ENCODE results near the gene PRPF40A. TPM values are rescaled to one million over a fixed set of nuclear protein-coding genes. Genes with fewer than 3 reads are reported as not detected.

Gene PRPF40A
- total and polyA plus RNA-seq, 9 of the 15 experiments (the other 6 are each of a cell fraction or from before 2014, with no cell fraction given), result 168 to 304 (median 264) TPM

DNA sequence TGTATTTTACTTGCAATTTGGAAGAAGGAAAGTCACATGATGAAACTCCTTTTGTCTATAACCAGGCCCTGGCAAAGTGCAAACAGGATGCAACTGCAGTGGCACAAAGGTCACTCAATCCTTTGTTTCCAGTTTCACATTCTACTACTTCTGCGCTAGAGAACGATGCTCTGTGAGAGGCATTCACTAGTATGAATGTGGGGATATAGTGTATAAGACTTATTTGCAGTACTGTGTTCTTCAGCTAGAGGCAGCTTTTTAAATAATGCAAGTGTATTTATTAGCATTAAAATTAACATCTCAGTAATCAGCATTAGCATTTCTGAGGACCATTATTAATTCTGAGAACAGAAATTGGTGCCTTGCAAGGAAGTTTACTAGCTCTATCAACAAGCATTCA lies 68.9 kb downstream of the PRPF40A start:
- H3K9ac ChIP-seq (ENCODE audit: insufficient read depth in 1 of 2, low read depth in 2 of 2, low read length in 2 of 2), result no peak overlapping the region
- ATAC-seq, result peak; percentile 60
- H3K4me1 ChIP-seq (replicated peaks in 1 of 2; ENCODE audit: control insufficient read depth in 2 of 2, insufficient read depth in 2 of 2, low read length in 2 of 2), result no peaks in the 10 kb centered on the region
- H3K36me3 ChIP-seq (ENCODE audit: control insufficient read depth, insufficient read depth, low read length), result peaks cover 19% of the 10 kb centered on the region; the same call in 2 of the 3 replicates
- ChIA-PET CTCF (ENCODE audit: low intra/inter-chr PET ratio) (no interaction called here), POLR2A (interaction anchor here (0.6 to 1.7 kb wide), 4 partner anchors 9 to 20 kb away, joined by 3 to 4 read pairs (median 3); no protein-coding TSS in a partner anchor)
- no peaks in the 10 kb centered on the region for H4K20me1 ChIP-seq (replicated peaks; ENCODE audit: control insufficient read depth, insufficient read depth, low read length)
- H2AFZ ChIP-seq (ENCODE audit: low read depth, low read length), result no peak overlapping the region
- H3K9me3 ChIP-seq (replicated peaks; ENCODE audit: control insufficient read depth, insufficient read depth, low read depth, low read length), result no peaks in the 10 kb centered on the region
- H3K27me3 ChIP-seq (ENCODE audit: control insufficient read depth in 2 of 2, insufficient read depth in 2 of 2, low read length in 2 of 2), result no peaks in the 10 kb centered on the region
- WGBS (ENCODE audit: insufficient coverage, low coverage, missing lambda C conversion rate), result 35% methylated on average over 2 of the region's 2 CpGs
- intact Hi-C loops (cut with micrococcal nuclease), result no loop called here
- H3K79me2 ChIP-seq (ENCODE audit: control insufficient read depth, insufficient read depth, low read length), result no peaks in the 10 kb centered on the region
- no TSS peak for BruUV-seq (replicated peaks)
- no peak overlapping the region for H3K4me3 ChIP-seq
- no peak overlapping the region for H3K4me2 ChIP-seq (ENCODE audit: insufficient read depth, low read length)
- in situ Hi-C loops (cut with MboI), result no loop called here
- H3K9me1 ChIP-seq (ENCODE audit: control insufficient read depth, insufficient read depth, low read length), result no peaks in the 10 kb centered on the region
- H3K27ac ChIP-seq (ENCODE audit: extremely low read depth, low read depth, low read length), result no peak overlapping the region
- TF ChIP-seq, protein P1, sequence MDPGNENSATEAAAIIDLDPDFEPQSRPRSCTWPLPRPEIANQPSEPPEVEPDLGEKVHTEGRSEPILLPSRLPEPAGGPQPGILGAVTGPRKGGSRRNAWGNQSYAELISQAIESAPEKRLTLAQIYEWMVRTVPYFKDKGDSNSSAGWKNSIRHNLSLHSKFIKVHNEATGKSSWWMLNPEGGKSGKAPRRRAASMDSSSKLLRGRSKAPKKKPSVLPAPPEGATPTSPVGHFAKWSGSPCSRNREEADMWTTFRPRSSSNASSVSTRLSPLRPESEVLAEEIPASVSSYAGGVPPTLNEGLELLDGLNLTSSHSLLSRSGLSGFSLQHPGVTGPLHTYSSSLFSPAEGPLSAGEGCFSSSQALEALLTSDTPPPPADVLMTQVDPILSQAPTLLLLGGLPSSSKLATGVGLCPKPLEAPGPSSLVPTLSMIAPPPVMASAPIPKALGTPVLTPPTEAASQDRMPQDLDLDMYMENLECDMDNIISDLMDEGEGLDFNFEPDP (CRISPR knock-in tag; IDR thresholded peaks at IDR 0.05), result no peak
- peak in 2 of 3 experiments; percentile 18 to 21; a peak in 1 of 6 replicates for TF ChIP-seq CTCF (IDR thresholded peaks at IDR 0.05 in 2 of 3, conservative IDR thresholded peaks at IDR 0.05 in 1 of 3; ENCODE audit: insufficient read depth in 2 of 3, low read depth in 1 of 3, low read length in 3 of 3)
- TF ChIP-seq, protein P2, sequence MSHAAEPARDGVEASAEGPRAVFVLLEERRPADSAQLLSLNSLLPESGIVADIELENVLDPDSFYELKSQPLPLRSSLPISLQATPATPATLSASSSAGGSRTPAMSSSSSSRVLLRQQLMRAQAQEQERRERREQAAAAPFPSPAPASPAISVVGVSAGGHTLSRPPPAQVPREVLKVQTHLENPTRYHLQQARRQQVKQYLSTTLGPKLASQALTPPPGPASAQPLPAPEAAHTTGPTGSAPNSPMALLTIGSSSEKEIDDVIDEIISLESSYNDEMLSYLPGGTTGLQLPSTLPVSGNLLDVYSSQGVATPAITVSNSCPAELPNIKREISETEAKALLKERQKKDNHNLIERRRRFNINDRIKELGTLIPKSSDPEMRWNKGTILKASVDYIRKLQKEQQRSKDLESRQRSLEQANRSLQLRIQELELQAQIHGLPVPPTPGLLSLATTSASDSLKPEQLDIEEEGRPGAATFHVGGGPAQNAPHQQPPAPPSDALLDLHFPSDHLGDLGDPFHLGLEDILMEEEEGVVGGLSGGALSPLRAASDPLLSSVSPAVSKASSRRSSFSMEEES (CRISPR knock-in tag; IDR thresholded peaks at IDR 0.05), result peak; percentile 13; the same call in 1 of the 2 replicates
- no peak for FAIRE-seq
- no peak for DNase-seq (ENCODE audit: extremely low read depth in 1 of 4, low spot score in 3 of 4)
